ENCODE results near the gene ARHGAP31. TPM values are rescaled to one million over a fixed set of nuclear protein-coding genes. Genes with fewer than 3 reads are reported as not detected.
"Not testable (repeated sequence)": the region's sequence is repeated elsewhere in the genome, so short reads cannot be mapped to it uniquely, and the experiment has no call there.

Gene ARHGAP31
- total RNA-seq, 5 donors from 2014 or later (not counting 1 experiment from before 2014, with no cell fraction given) = 2.7 to 5.1 (median 3.4) TPM

- H3K36me3 ChIP-seq (ENCODE audit: control insufficient read depth in 2 of 2, extremely low read depth in 1 of 2, insufficient read depth in 1 of 2, low read length in 1 of 2); ATAC-seq (replicated peaks in 1 of 4); H3K4me3 ChIP-seq (ENCODE audit: control insufficient read depth in 1 of 2, extremely low read depth in 1 of 2, low read length in 1 of 2); H3K4me1 Mint-ChIP-seq; H3K4me1 ChIP-seq (ENCODE audit: control insufficient read depth in 1 of 2, extremely low read depth in 1 of 2, insufficient read depth in 2 of 2, low read length in 2 of 2); H3K9me3 ChIP-seq; H3K4me3 Mint-ChIP-seq; H3K27me3 ChIP-seq (replicated peaks in 1 of 2; ENCODE audit: control insufficient read depth in 2 of 2, extremely low read depth in 1 of 2, insufficient read depth in 2 of 2, low read length in 1 of 2); POLR2A ChIA-PET; H3K9me3 Mint-ChIP-seq; DNase-seq; H3K27me3 Mint-ChIP-seq; H3K27ac ChIP-seq (ENCODE audit: low read length); H3K27ac Mint-ChIP-seq: not testable (repeated sequence)
- peaks cover 36% of the 10 kb centered on the region for H3K36me3 Mint-ChIP-seq
- WGBS (ENCODE audit: insufficient coverage) = no CpG with 5 or more reads among the region's 6 CpGs
- CTCF ChIA-PET = interaction anchor here in 1 of 2 donors (0.6 kb wide), 1 partner anchor 16 kb away, joined by 3 read pairs; no protein-coding TSS in a partner anchor
These were observed 77.6 kb downstream of the ARHGAP31 start for GRCh38 chr3:119371786-119372185.

- 97% methylated on average over 7 of the region's 7 CpGs for WGBS (ENCODE audit: insufficient coverage)
- Mint-ChIP-seq H3K36me3 (peaks cover 25% of the 10 kb centered on the region), H3K4me3 (no peak overlapping the region), H3K27ac (no peak overlapping the region), H3K4me1 (no peaks in the 10 kb centered on the region), H3K27me3 (no peaks in the 10 kb centered on the region), H3K9me3 (peaks cover 0 to 4% (median 0%) of the 10 kb centered on the region in 3 donors)
- Histone ChIP-seq H3K4me1 (ENCODE audit: control insufficient read depth in 1 of 2, extremely low read depth in 1 of 2, insufficient read depth in 2 of 2, low read length in 2 of 2) (no peaks in the 10 kb centered on the region), H3K9me3 (no peaks in the 10 kb centered on the region), H3K27ac (ENCODE audit: low read length) (no peak overlapping the region), H3K27me3 (replicated peaks in 1 of 2; ENCODE audit: control insufficient read depth in 2 of 2, extremely low read depth in 1 of 2, insufficient read depth in 2 of 2, low read length in 1 of 2) (no peaks in the 10 kb centered on the region), H3K36me3 (ENCODE audit: control insufficient read depth in 2 of 2, extremely low read depth in 1 of 2, insufficient read depth in 1 of 2, low read length in 1 of 2) (peaks cover 0 to 3% of the 10 kb centered on the region in 2 donors), H3K4me3 (ENCODE audit: control insufficient read depth in 1 of 2, extremely low read depth in 1 of 2, low read length in 1 of 2) (no peak overlapping the region)
- POLR2A ChIA-PET = no interaction called here
- ATAC-seq (replicated peaks in 1 of 4) (no peak), DNase-seq (no peak)
- CTCF ChIA-PET = no interaction called here
These were observed 80.9 kb downstream of the ARHGAP31 start for GRCh38 chr3:119375106-119375505.

- WGBS (ENCODE audit: insufficient coverage) = 100% methylated on average over 1 of the region's 4 CpGs
- H3K36me3 Mint-ChIP-seq = peaks cover 25% of the 10 kb centered on the region
- Histone ChIP-seq H3K27me3 (replicated peaks in 1 of 2; ENCODE audit: control insufficient read depth in 2 of 2, extremely low read depth in 1 of 2, insufficient read depth in 2 of 2, low read length in 1 of 2) (no peaks in the 10 kb centered on the region), H3K9me3 (no peaks in the 10 kb centered on the region), H3K4me1 (ENCODE audit: control insufficient read depth in 1 of 2, extremely low read depth in 1 of 2, insufficient read depth in 2 of 2, low read length in 2 of 2) (no peaks in the 10 kb centered on the region), H3K27ac (ENCODE audit: low read length) (no peak overlapping the region), H3K36me3 (ENCODE audit: control insufficient read depth in 2 of 2, extremely low read depth in 1 of 2, insufficient read depth in 1 of 2, low read length in 1 of 2) (peaks cover 0 to 3% of the 10 kb centered on the region in 2 donors), H3K4me3 (ENCODE audit: control insufficient read depth in 1 of 2, extremely low read depth in 1 of 2, low read length in 1 of 2) (no peak overlapping the region)
- ATAC-seq (replicated peaks in 1 of 4) = no peak
- no peaks in the 10 kb centered on the region for H3K27me3 Mint-ChIP-seq
- ChIA-PET CTCF (no interaction called here), POLR2A (no interaction called here)
- peaks cover 0 to 4% (median 0%) of the 10 kb centered on the region in 3 donors for H3K9me3 Mint-ChIP-seq
- no peaks in the 10 kb centered on the region for H3K4me1 Mint-ChIP-seq
- H3K27ac Mint-ChIP-seq = no peak overlapping the region
- H3K4me3 Mint-ChIP-seq = no peak overlapping the region
- no peak for DNase-seq
These were observed 81.3 kb downstream of the ARHGAP31 start for GRCh38 chr3:119375510-119375909.

GRCh38 chr3:119376758-119377157 lies 82.6 kb downstream of the ARHGAP31 start:
- Mint-ChIP-seq H3K9me3 (peaks cover 0 to 3% (median 0%) of the 10 kb centered on the region in 3 donors), H3K36me3 (peaks cover 28% of the 10 kb centered on the region), H3K27ac (no peak overlapping the region), H3K4me1 (no peaks in the 10 kb centered on the region), H3K27me3 (no peaks in the 10 kb centered on the region), H3K4me3 (no peak overlapping the region)
- ATAC-seq (replicated peaks in 1 of 4) (no peak), DNase-seq (no peak)
- 60% methylated on average over 1 of the region's 1 CpG for WGBS (ENCODE audit: insufficient coverage)
- CTCF ChIA-PET = no interaction called here
- H3K9me3 ChIP-seq = no peaks in the 10 kb centered on the region
- H3K4me3 ChIP-seq (ENCODE audit: control insufficient read depth in 1 of 2, extremely low read depth in 1 of 2, low read length in 1 of 2) = no peak overlapping the region
- H3K27ac ChIP-seq (ENCODE audit: low read length) = no peak overlapping the region
- H3K36me3 ChIP-seq (ENCODE audit: control insufficient read depth in 2 of 2, extremely low read depth in 1 of 2, insufficient read depth in 1 of 2, low read length in 1 of 2) = peaks cover 0 to 2% of the 10 kb centered on the region in 2 donors
- H3K4me1 ChIP-seq (ENCODE audit: control insufficient read depth in 1 of 2, extremely low read depth in 1 of 2, insufficient read depth in 2 of 2, low read length in 2 of 2) = no peaks in the 10 kb centered on the region
- no peaks in the 10 kb centered on the region for H3K27me3 ChIP-seq (replicated peaks in 1 of 2; ENCODE audit: control insufficient read depth in 2 of 2, extremely low read depth in 1 of 2, insufficient read depth in 2 of 2, low read length in 1 of 2)
- POLR2A ChIA-PET = no interaction called here

GRCh38 chr3:119378259-119378803 lies 84.1 kb downstream of the ARHGAP31 start:
- H3K27me3 Mint-ChIP-seq = no peaks in the 10 kb centered on the region
- Histone ChIP-seq H3K9me3 (no peaks in the 10 kb centered on the region), H3K36me3 (ENCODE audit: control insufficient read depth in 2 of 2, extremely low read depth in 1 of 2, insufficient read depth in 1 of 2, low read length in 1 of 2) (peaks cover 3 to 12% of the 10 kb centered on the region in 2 donors), H3K27ac (ENCODE audit: low read length) (no peak overlapping the region), H3K4me3 (ENCODE audit: control insufficient read depth in 1 of 2, extremely low read depth in 1 of 2, low read length in 1 of 2) (no peak overlapping the region), H3K27me3 (replicated peaks in 1 of 2; ENCODE audit: control insufficient read depth in 2 of 2, extremely low read depth in 1 of 2, insufficient read depth in 2 of 2, low read length in 1 of 2) (no peaks in the 10 kb centered on the region), H3K4me1 (ENCODE audit: control insufficient read depth in 1 of 2, extremely low read depth in 1 of 2, insufficient read depth in 2 of 2, low read length in 2 of 2) (no peaks in the 10 kb centered on the region)
- POLR2A ChIA-PET = no interaction called here
- H3K9me3 Mint-ChIP-seq = no peaks in the 10 kb centered on the region
- no peaks in the 10 kb centered on the region for H3K4me1 Mint-ChIP-seq
- peaks cover 40% of the 10 kb centered on the region for H3K36me3 Mint-ChIP-seq
- H3K4me3 Mint-ChIP-seq = no peak overlapping the region
- CTCF ChIA-PET = interaction anchor here in 1 of 2 donors (0.6 kb wide), 1 partner anchor 455 kb away, joined by 3 read pairs; no protein-coding TSS in a partner anchor
- DNase-seq = no peak
- H3K27ac Mint-ChIP-seq = no peak overlapping the region
- ATAC-seq (replicated peaks in 1 of 4) = no peak
- no CpG with 5 or more reads among the region's 8 CpGs for WGBS (ENCODE audit: insufficient coverage)

- Mint-ChIP-seq H3K36me3 (peaks cover 46% of the 10 kb centered on the region), H3K27me3 (no peaks in the 10 kb centered on the region), H3K4me3 (no peak overlapping the region), H3K4me1 (no peaks in the 10 kb centered on the region), H3K27ac (no peak overlapping the region), H3K9me3 (no peaks in the 10 kb centered on the region)
- Histone ChIP-seq H3K4me1 (ENCODE audit: control insufficient read depth in 1 of 2, extremely low read depth in 1 of 2, insufficient read depth in 2 of 2, low read length in 2 of 2) (no peaks in the 10 kb centered on the region), H3K4me3 (ENCODE audit: control insufficient read depth in 1 of 2, extremely low read depth in 1 of 2, low read length in 1 of 2) (no peak overlapping the region), H3K36me3 (ENCODE audit: control insufficient read depth in 2 of 2, extremely low read depth in 1 of 2, insufficient read depth in 1 of 2, low read length in 1 of 2) (peaks cover 3 to 18% of the 10 kb centered on the region in 2 donors), H3K9me3 (no peaks in the 10 kb centered on the region), H3K27ac (ENCODE audit: low read length) (no peak overlapping the region), H3K27me3 (replicated peaks in 1 of 2; ENCODE audit: control insufficient read depth in 2 of 2, extremely low read depth in 1 of 2, insufficient read depth in 2 of 2, low read length in 1 of 2) (no peaks in the 10 kb centered on the region)
- ChIA-PET POLR2A (interaction anchor here in 1 of 2 donors (0.5 kb wide), 1 partner anchor 1234 kb away, joined by 3 read pairs; no protein-coding TSS in a partner anchor), CTCF (interaction anchor here in 1 of 2 donors (0.6 kb wide), 1 partner anchor 119 kb away, joined by 3 read pairs; no protein-coding TSS in a partner anchor)
- WGBS (ENCODE audit: insufficient coverage) = no CpG with 5 or more reads among the region's 3 CpGs
- DNase-seq (no peak), ATAC-seq (replicated peaks in 1 of 4) (no peak)
These were observed 86.5 kb downstream of the ARHGAP31 start for GRCh38 chr3:119380697-119381096.

Measured in T-cell (primary cell).